Osteoblast (primary cell): ENCODE measurements around the gene TPP1. TPM values are rescaled to one million over a fixed set of nuclear protein-coding genes. Genes with fewer than 3 reads are reported as not detected.

Experiments used
- DNase-seq: peaks from one replicate; pipeline ENCODE4 v3.0.0; 2011; ENCODE audit warnings: low spot score, mixed read lengths; ENCODE audit not compliant: insufficient read length; ENCODE audit errors: missing footprints
- H2AFZ ChIP-seq: 2 replicates; pipeline ENCODE4 v1.6.0; 2011; ENCODE audit warnings: mild to moderate bottlenecking, low read length
- H3K27ac ChIP-seq: 2 replicates; pipeline ENCODE4 v1.5.1; 2011; ENCODE audit warnings: mild to moderate bottlenecking, low read depth, low read length, moderate library complexity
- H3K27me3 ChIP-seq: 2 replicates; pipeline ENCODE4 v1.6.0; 2012; ENCODE audit warnings: mild to moderate bottlenecking, control low read depth, inconsistent platforms, low read length, moderate library complexity; ENCODE audit not compliant: insufficient read depth
- H3K36me3 ChIP-seq: 2 replicates; pipeline ENCODE4 v1.5.1; 2011; ENCODE audit warnings: mild to moderate bottlenecking, low read length, control low read depth, moderate library complexity; ENCODE audit not compliant: insufficient read depth
- H3K4me1 ChIP-seq: 2 replicates; pipeline ENCODE4 v1.5.1; 2011; ENCODE audit warnings: mild to moderate bottlenecking, low read length, control low read depth, moderate library complexity; ENCODE audit not compliant: insufficient read depth
- H3K4me2 ChIP-seq: 2 replicates; pipeline ENCODE4 v1.6.0; 2011; ENCODE audit warnings: mild to moderate bottlenecking, low read length; ENCODE audit not compliant: insufficient read depth
- H3K4me3 ChIP-seq: fragments of 200-600 bp; sonication (generic); 3 replicates; pipeline ENCODE4 v1.5.1; 2012; ENCODE audit warnings: mild to moderate bottlenecking, low read length, inconsistent platforms; ENCODE audit not compliant: insufficient read depth
- H3K79me2 ChIP-seq: 2 replicates; pipeline ENCODE4 v1.6.0; 2012; ENCODE audit warnings: mild to moderate bottlenecking, low read length, control low read depth, inconsistent platforms; ENCODE audit not compliant: insufficient read depth
- H3K9me3 ChIP-seq: 2 replicates; pipeline ENCODE4 v1.5.1; 2011; ENCODE audit warnings: low read depth, low read length, control low read depth
- H4K20me1 ChIP-seq: 2 replicates; pipeline ENCODE4 v1.6.0; 2012; ENCODE audit warnings: mild to moderate bottlenecking, low read length, control low read depth; ENCODE audit not compliant: insufficient read depth
- total RNA-seq: library from RNA; depleted of rRNA; stranded (reverse); fragments of >200 nt; gene quantifications from 2 replicates; pipeline ENCODE4 v1.2.3, GENCODE V29; 2012
- TF ChIP-seq, protein P1 (sequence below): IDR thresholded peaks from 2 replicates; pipeline ENCODE4 v1.5.1; 2011; ENCODE audit warnings: mild to moderate bottlenecking, low read depth, low read length, moderate library complexity; ENCODE audit errors: extremely low read depth

The TPP1 gene
- total RNA-seq, 1 donor: 127 TPM

- Histone ChIP-seq H3K27me3 (no peaks in the 10 kb centered on the region), H3K4me3 (no peak overlapping the region), H3K79me2 (peaks cover 79% of the 10 kb centered on the region), H3K4me2 (no peak overlapping the region), H2AFZ (no peak overlapping the region), H4K20me1 (peaks cover 22% of the 10 kb centered on the region), H3K27ac (no peak overlapping the region), H3K9me3 (no peaks in the 10 kb centered on the region), H3K36me3 (peaks cover 66% of the 10 kb centered on the region), H3K4me1 (peaks cover 14% of the 10 kb centered on the region)
- TF ChIP-seq, protein P1, sequence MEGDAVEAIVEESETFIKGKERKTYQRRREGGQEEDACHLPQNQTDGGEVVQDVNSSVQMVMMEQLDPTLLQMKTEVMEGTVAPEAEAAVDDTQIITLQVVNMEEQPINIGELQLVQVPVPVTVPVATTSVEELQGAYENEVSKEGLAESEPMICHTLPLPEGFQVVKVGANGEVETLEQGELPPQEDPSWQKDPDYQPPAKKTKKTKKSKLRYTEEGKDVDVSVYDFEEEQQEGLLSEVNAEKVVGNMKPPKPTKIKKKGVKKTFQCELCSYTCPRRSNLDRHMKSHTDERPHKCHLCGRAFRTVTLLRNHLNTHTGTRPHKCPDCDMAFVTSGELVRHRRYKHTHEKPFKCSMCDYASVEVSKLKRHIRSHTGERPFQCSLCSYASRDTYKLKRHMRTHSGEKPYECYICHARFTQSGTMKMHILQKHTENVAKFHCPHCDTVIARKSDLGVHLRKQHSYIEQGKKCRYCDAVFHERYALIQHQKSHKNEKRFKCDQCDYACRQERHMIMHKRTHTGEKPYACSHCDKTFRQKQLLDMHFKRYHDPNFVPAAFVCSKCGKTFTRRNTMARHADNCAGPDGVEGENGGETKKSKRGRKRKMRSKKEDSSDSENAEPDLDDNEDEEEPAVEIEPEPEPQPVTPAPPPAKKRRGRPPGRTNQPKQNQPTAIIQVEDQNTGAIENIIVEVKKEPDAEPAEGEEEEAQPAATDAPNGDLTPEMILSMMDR: no peak
- no peak for DNase-seq
These were observed 19.3 kb downstream of the TPP1 start for GRCh38 chr11:6599881-6600390.

GRCh38 chr11:6599449-6599848, 19.8 kb downstream of the TPP1 start:
- Histone ChIP-seq H3K4me2 (no peak overlapping the region), H2AFZ (no peak overlapping the region), H3K36me3 (peaks cover 66% of the 10 kb centered on the region), H4K20me1 (peaks cover 21% of the 10 kb centered on the region), H3K4me1 (peaks cover 11% of the 10 kb centered on the region), H3K9me3 (no peaks in the 10 kb centered on the region), H3K4me3 (no peak overlapping the region), H3K79me2 (peaks cover 75% of the 10 kb centered on the region), H3K27ac (no peak overlapping the region), H3K27me3 (no peaks in the 10 kb centered on the region)
- TF ChIP-seq, protein P1: no peak
- no peak for DNase-seq

GRCh38 chr11:6598555-6598954, 20.7 kb downstream of the TPP1 start:
- TF ChIP-seq, protein P1: no peak
- Histone ChIP-seq H4K20me1 (peaks cover 21% of the 10 kb centered on the region), H3K36me3 (peaks cover 66% of the 10 kb centered on the region), H3K9me3 (no peaks in the 10 kb centered on the region), H3K4me3 (no peak overlapping the region), H3K27ac (no peak overlapping the region), H3K4me1 (peaks cover 11% of the 10 kb centered on the region), H3K79me2 (peaks cover 66% of the 10 kb centered on the region), H3K4me2 (no peak overlapping the region), H2AFZ (no peak overlapping the region), H3K27me3 (no peaks in the 10 kb centered on the region)
- DNase-seq: no peak

DNA sequence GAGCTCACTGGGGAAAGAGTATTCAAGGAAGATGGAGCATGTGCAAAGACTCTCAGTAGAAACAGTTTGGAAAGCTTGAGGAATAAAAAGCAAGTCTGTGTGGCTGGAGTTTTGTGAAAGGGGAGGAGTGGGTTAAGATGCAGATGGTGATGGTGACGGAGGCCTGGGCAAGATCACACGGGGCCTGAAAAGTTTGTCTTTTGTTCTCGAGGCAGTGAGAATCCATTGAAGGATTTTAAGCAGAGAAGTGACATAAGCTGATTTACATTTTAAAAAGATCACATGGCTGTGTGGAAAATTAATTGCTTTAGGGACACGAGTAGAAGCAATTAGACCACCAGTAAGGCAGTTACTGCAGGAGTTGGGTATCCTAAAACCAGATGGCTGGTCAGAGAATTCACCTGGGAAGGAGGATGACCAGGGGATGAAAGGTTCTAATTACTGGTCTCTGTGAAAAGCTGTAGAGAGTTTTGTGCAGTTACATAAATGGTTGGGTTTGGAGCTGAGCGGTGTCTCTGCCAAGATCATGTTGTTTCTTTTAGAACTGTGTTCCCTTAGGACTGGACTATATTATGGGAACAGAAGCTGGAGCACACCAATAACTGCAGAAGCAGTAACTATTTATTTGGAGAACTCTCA, 22.9 kb downstream of the TPP1 start:
- H3K36me3 ChIP-seq: peaks cover 60% of the 10 kb centered on the region
- no peak for DNase-seq
- no peak overlapping the region for H3K27ac ChIP-seq
- no peaks in the 10 kb centered on the region for H3K9me3 ChIP-seq
- no peaks in the 10 kb centered on the region for H3K27me3 ChIP-seq
- peaks cover 14% of the 10 kb centered on the region for H4K20me1 ChIP-seq
- H2AFZ ChIP-seq: no peak overlapping the region
- no peak overlapping the region for H3K4me2 ChIP-seq
- TF ChIP-seq, protein P1: no peak
- H3K4me3 ChIP-seq: no peak overlapping the region
- H3K79me2 ChIP-seq: peaks cover 45% of the 10 kb centered on the region
- H3K4me1 ChIP-seq: no peaks in the 10 kb centered on the region
